Thyroid gland (tissue), 4 donors: Measurements from ENCODE around the gene ANKRD66. TPM values are rescaled to one million over a fixed set of nuclear protein-coding genes. Genes with fewer than 3 reads are reported as not detected.

Experiments
- DNase-seq, 2 donors: peaks; one replicate each; pipeline ENCODE4 v3.0.0-alpha.2; 2019
- H3K27ac ChIP-seq, 3 donors: fragments of 200-600 bp; sonication (generic); 1 replicate in 2 of 3; 2 replicates in 1 of 3; pipeline ENCODE4 v1.5.1; 2016 to 2019; ENCODE audit warnings: mild to moderate bottlenecking in 1 of 3, moderate library complexity in 1 of 3
- H3K27me3 ChIP-seq: fragments of 200-600 bp; sonication (generic); one replicate; pipeline ENCODE4 v1.5.1; 2019
- H3K36me3 ChIP-seq, 2 donors: fragments of 200-600 bp; sonication (generic); one replicate each; pipeline ENCODE4 v1.5.1; 2016 to 2019
- H3K4me1 ChIP-seq, 2 donors: fragments of 200-600 bp; sonication (generic); one replicate each; pipeline ENCODE4 v1.5.1; 2017 to 2019
- H3K4me3 ChIP-seq, 3 donors: fragments of 200-600 bp; sonication (generic); replicated peaks in 1 of 3; 1 replicate in 2 of 3; 2 replicates in 1 of 3; pipeline ENCODE4 v1.5.1; 2016; ENCODE audit warnings: mild to moderate bottlenecking in 1 of 3
- H3K9me3 ChIP-seq: fragments of 200-600 bp; sonication (generic); one replicate; pipeline ENCODE4 v1.5.1; 2017
- POLR2A ChIP-seq, 2 donors: fragments of 450-650 bp; IDR thresholded peaks; one replicate each; pipeline ENCODE4 v1.6.1; 2017; ENCODE audit warnings: antibody characterized with exemption in 2 of 2, mild to moderate bottlenecking in 2 of 2, moderate library complexity in 1 of 2
- WGBS, 2 donors: methylation state at CpG; one replicate each; pipeline ENCODE4 v1.1.5; 2017; 5-methylcytosine and 5-hydroxymethylcytosine counted together
- intact Hi-C: fragments of 100-400 bp; cut with DNase I; formaldehyde crosslinking; loops from one replicate; pipeline ENCODE4 v1.15.1; 2023
- total RNA-seq, 4 donors: library from RNA; depleted of rRNA; stranded (reverse); fragments of >200 nt; gene quantifications; one replicate each; pipeline ENCODE4 v1.2.3, GENCODE V29; 2016
- TF ChIP-seq, protein P1 (sequence below), 6 experiments: fragments of 200-600 bp in 3 of 6; fragments of 450-650 bp in 3 of 6; sonication (generic) in 3 of 6; IDR thresholded peaks; one replicate each; pipeline ENCODE4 v1.5.1; 2016 to 2019; ENCODE audit warnings: antibody characterized with exemption in 6 of 6, mild to moderate bottlenecking in 2 of 6, inconsistent platforms in 1 of 6, moderate library complexity in 1 of 6

The ANKRD66 gene
- total RNA-seq, 4 donors from 2014 or later = not detected

DNA sequence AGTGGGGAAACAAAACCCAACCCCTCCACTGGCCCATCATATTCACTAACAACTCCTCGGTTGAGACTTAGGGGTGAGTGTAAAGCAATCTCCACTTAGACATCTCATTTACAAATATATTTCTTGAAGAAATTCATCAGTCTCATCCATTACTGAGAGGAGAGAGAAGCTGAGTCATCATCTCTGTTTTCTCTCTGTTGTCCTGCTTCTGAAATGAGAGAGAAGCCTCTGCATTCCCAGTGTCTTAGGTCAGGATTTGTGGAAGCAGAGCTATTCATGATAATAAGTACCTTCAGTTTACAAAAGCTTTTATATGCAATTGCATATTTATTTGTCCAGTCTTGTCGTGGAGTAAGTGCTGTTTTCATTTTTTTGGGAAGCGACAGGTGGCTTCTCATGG is 47.3 kb downstream of the ANKRD66 start:
- Histone ChIP-seq H3K4me3 (no peak overlapping the region), H3K36me3 (no peaks in the 10 kb centered on the region), H3K27ac (no peak overlapping the region), H3K27me3 (no peaks in the 10 kb centered on the region), H3K4me1 (no peaks in the 10 kb centered on the region), H3K9me3 (no peaks in the 10 kb centered on the region)
- TF ChIP-seq POLR2A (IDR thresholded peaks at IDR 0.05) = no peak
- TF ChIP-seq, protein P1, sequence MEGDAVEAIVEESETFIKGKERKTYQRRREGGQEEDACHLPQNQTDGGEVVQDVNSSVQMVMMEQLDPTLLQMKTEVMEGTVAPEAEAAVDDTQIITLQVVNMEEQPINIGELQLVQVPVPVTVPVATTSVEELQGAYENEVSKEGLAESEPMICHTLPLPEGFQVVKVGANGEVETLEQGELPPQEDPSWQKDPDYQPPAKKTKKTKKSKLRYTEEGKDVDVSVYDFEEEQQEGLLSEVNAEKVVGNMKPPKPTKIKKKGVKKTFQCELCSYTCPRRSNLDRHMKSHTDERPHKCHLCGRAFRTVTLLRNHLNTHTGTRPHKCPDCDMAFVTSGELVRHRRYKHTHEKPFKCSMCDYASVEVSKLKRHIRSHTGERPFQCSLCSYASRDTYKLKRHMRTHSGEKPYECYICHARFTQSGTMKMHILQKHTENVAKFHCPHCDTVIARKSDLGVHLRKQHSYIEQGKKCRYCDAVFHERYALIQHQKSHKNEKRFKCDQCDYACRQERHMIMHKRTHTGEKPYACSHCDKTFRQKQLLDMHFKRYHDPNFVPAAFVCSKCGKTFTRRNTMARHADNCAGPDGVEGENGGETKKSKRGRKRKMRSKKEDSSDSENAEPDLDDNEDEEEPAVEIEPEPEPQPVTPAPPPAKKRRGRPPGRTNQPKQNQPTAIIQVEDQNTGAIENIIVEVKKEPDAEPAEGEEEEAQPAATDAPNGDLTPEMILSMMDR (IDR thresholded peaks at IDR 0.05) = no peak
- 82% methylated on average over 3 of the region's 3 CpGs for WGBS, 2 donors
- no peak for DNase-seq
- intact Hi-C loops = no loop called here

DNA sequence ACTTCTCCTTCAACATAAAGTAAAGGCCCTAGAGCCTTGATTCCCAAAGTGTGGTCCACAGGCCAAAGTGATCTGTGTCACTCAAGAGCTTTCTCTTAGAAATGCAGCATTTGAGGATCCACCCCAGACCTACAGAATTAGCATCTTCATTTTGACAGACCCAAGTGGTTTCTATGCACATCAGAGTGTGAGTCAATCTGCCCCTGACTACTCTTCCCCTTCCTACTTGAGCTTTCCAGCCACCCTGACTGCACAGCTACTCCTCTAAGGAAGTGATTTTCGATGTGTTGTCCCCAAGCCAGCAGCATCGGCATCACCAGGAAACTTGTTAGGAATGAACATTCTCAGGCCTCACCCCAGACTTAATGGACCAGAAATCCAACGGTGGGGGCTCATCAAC is 49.1 kb downstream of the ANKRD66 start:
- TF ChIP-seq POLR2A (IDR thresholded peaks at IDR 0.05) = no peak
- TF ChIP-seq, protein P1 (IDR thresholded peaks at IDR 0.05) = no peak
- Histone ChIP-seq H3K27me3 (no peaks in the 10 kb centered on the region), H3K27ac (no peak overlapping the region), H3K9me3 (no peaks in the 10 kb centered on the region), H3K4me3 (no peak overlapping the region), H3K36me3 (no peaks in the 10 kb centered on the region), H3K4me1 (no peaks in the 10 kb centered on the region)
- intact Hi-C loops = no loop called here
- WGBS, 2 donors = 91 to 93% methylated on average over 3 of the region's 3 CpGs
- no peak for DNase-seq

DNA sequence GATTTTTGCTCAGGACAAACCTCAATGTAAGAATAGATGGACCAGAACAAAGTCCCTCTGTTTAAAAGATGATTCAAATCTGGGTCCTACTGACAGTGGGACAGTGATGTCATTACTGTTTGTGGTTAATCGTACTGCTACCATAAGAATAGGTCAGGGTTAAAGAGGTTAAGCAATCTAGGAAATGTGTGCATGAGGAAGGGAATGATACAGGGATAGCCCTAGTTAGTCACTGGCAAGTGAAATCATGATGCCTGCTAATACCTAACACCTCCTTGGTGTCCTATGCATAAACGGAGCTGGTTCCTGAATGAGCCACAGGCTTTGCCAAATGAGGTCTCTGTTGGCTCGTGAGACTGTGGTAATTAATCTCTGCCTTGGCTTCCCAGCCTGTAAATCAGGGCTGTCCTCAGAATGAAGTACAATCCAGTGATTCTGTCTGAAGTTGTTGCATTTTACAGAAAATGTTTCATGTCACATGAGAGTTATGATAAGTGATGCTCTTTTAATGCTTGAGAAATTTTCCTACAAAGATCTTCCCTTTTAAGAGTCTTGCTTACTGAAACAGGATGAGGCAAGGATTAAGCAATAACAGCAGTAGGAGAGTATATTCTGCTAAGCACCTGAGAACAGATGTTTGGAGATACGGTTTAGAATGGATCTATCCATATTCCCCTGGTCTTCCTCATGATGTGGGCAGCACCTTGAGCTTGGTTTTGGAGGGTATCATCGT is 50.3 kb downstream of the ANKRD66 start:
- TF ChIP-seq, protein P1 (IDR thresholded peaks at IDR 0.05) = no peak
- TF ChIP-seq POLR2A (IDR thresholded peaks at IDR 0.05) = no peak
- no peaks in the 10 kb centered on the region for H3K9me3 ChIP-seq
- 64 to 75% methylated on average over 5 of the region's 5 CpGs for WGBS, 2 donors
- H3K36me3 ChIP-seq = no peaks in the 10 kb centered on the region
- intact Hi-C loops = no loop called here
- no peak for DNase-seq
- H3K27me3 ChIP-seq = no peaks in the 10 kb centered on the region
- H3K27ac ChIP-seq = no peak overlapping the region
- H3K4me3 ChIP-seq = no peak overlapping the region
- no peaks in the 10 kb centered on the region for H3K4me1 ChIP-seq

DNA sequence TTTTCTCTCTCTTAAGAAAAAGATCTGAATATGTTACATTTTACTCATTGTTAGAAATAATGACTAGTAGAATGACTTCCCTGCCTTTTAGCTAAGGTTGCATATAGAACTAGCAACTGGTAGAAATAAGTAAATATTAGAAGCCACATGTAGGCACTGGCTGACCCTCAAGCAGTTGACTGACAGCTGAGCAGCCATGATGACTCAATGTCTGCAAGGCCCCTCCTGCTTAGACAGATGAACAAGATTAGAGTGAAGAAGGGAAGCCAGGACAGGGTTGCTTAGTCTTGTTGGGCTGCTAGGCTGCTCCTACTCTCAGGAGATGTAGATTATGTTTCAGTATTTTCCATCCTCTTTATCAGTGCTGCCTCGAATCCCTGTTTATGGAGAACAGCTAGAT is 52.9 kb downstream of the ANKRD66 start:
- Histone ChIP-seq H3K4me3 (no peak overlapping the region), H3K27me3 (no peaks in the 10 kb centered on the region), H3K9me3 (no peaks in the 10 kb centered on the region), H3K27ac (no peak overlapping the region), H3K4me1 (no peaks in the 10 kb centered on the region), H3K36me3 (no peaks in the 10 kb centered on the region)
- TF ChIP-seq POLR2A (IDR thresholded peaks at IDR 0.05) = no peak
- TF ChIP-seq, protein P1 (IDR thresholded peaks at IDR 0.05) = no peak
- intact Hi-C loops = no loop called here
- 84 to 86% methylated on average over 1 of the region's 1 CpG for WGBS, 2 donors
- DNase-seq = no peak

DNA sequence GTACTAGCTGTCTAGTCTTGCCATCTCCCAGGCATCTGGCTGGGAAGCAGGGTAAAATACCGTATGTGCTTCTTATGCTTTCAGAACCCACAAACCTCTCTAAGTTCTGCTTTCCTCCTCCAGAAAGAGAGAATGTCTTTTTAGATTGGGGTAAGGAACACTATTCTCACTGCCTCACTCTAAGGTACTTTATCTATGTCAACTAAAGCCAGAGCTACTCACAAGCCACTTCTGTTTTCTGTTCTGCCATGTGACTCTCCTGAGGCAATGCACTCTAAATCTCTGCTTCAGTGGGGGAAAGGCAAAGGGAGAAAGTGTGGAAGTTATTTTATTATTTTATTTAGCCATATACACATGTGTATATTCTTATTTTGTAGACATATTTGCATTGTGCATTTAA is 62.1 kb downstream of the ANKRD66 start:
- intact Hi-C loops = no loop called here
- 7 to 36% methylated on average over 1 of the region's 1 CpG for WGBS, 2 donors

More for the DNA sequence above, 62.1 kb downstream of the ANKRD66 start:
- Histone ChIP-seq H3K27ac (no peak overlapping the region), H3K9me3 (no peaks in the 10 kb centered on the region), H3K36me3 (no peaks in the 10 kb centered on the region), H3K4me3 (no peak overlapping the region), H3K27me3 (no peaks in the 10 kb centered on the region), H3K4me1 (no peaks in the 10 kb centered on the region)
- DNase-seq = no peak
- TF ChIP-seq POLR2A (IDR thresholded peaks at IDR 0.05) = no peak
- TF ChIP-seq, protein P1 (IDR thresholded peaks at IDR 0.05) = no peak

Other genes with a start within 250 kb of the ANKRD66 start
- 10 to 100 TPM in 3 of 4 donors, 1 to 10 TPM in 1; 6.3 to 18.3 (median 13.0) TPM for gene CYP39A1, start 94.1 kb upstream of the ANKRD66 start, total RNA-seq
- gene SLC25A27, start 94.0 kb upstream of the ANKRD66 start, total RNA-seq = 10 to 100 TPM; 26.6 to 81.4 (median 46.5) TPM
- 1 to 10 TPM in 3 of 4 donors, under 1 TPM in 1; 0.88 to 1.8 (median 1.4) TPM for gene TDRD6, start 59.0 kb upstream of the ANKRD66 start, total RNA-seq
- 10 to 100 TPM; 10.0 to 14.3 (median 11.6) TPM for gene PLA2G7, start 11.6 kb upstream of the ANKRD66 start, total RNA-seq
- not detected for gene MEP1A, start 46.5 kb downstream of the ANKRD66 start, total RNA-seq
- gene ADGRF5, start 175.0 kb downstream of the ANKRD66 start, total RNA-seq = 10 to 100 TPM; 33.2 to 85.3 (median 51.2) TPM